CD4-positive, alpha-beta T cell (primary cell): ENCODE measurements around the gene PAPSS1. TPM values are rescaled to one million over a fixed set of nuclear protein-coding genes. Genes with fewer than 3 reads are reported as not detected.
"Not testable (repeated sequence)": the region's sequence is repeated elsewhere in the genome, so short reads cannot be mapped to it uniquely, and the experiment has no call there.

Experiments used
- ATAC-seq: fragments of 200-7000 bp; cut with Tn5 transposase; one replicate; pipeline ENCODE4 v1.10.0; 2022; ENCODE audit warnings: mild to moderate bottlenecking; ENCODE audit not compliant: poor library complexity
- CTCF ChIA-PET: fragments of 350-600 bp; sonication (Branson Sonifier 250); formaldehyde crosslinking; loops from one replicate; lab custom pipeline; 2021; ENCODE audit warnings: antibody characterized with exemption, inconsistent platforms; lab: Charles Lee
- POLR2A ChIA-PET: fragments of 350-600 bp; sonication (Branson Sonifier 250); formaldehyde crosslinking; loops from one replicate; lab custom pipeline; 2021; ENCODE audit warnings: antibody characterized with exemption, inconsistent platforms; lab: Charles Lee
- DNase-seq, 14 experiments: peaks; one replicate each; pipeline ENCODE4 v3.0.0-alpha.2; 2013 to 2020; ENCODE audit warnings: mixed read lengths in 2 of 14
- H3K27ac ChIP-seq, 2 donors: one replicate each; pipeline versions ENCODE4 v1.5.1 to v1.7.0; 2013; ENCODE audit warnings: low read length in 2 of 2, low read depth in 1 of 2, mild to moderate bottlenecking in 1 of 2
- H3K27me3 ChIP-seq, 2 experiments: 1 replicate in 1 of 2; 2 replicates in 1 of 2; pipeline versions ENCODE4 v1.6.1 to v1.7.0; 2013; ENCODE audit warnings: low read length in 2 of 2, control low read depth in 1 of 2, mild to moderate bottlenecking in 1 of 2, moderate library complexity in 1 of 2; ENCODE audit not compliant: insufficient read depth in 2 of 2, control insufficient read depth in 1 of 2
- H3K36me3 ChIP-seq: one replicate; pipeline ENCODE4 v1.6.1; 2013; ENCODE audit warnings: low read length, control low read depth; ENCODE audit not compliant: insufficient read depth
- H3K4me1 ChIP-seq: one replicate; pipeline ENCODE4 v1.6.1; 2013; ENCODE audit warnings: low read length, control low read depth; ENCODE audit not compliant: insufficient read depth
- H3K4me3 ChIP-seq: one replicate; pipeline ENCODE4 v1.5.1; 2013; ENCODE audit warnings: mild to moderate bottlenecking, low read length, moderate library complexity
- H3K9me3 ChIP-seq, 2 experiments: 1 replicate in 1 of 2; 2 replicates in 1 of 2; pipeline versions ENCODE4 v1.6.1 to v1.7.0; 2013; ENCODE audit warnings: low read length in 2 of 2, mild to moderate bottlenecking in 2 of 2, control low read depth in 1 of 2, moderate library complexity in 1 of 2; ENCODE audit not compliant: control insufficient read depth in 1 of 2, insufficient read depth in 1 of 2
- H3K27ac Mint-ChIP-seq: one replicate; pipeline ENCODE4 v1.8.0; 2020; ENCODE audit warnings: mixed read lengths
- H3K27me3 Mint-ChIP-seq: one replicate; pipeline ENCODE4 v1.8.0; 2021; ENCODE audit warnings: mixed read lengths
- H3K36me3 Mint-ChIP-seq: one replicate; pipeline ENCODE4 v1.8.0; 2021; ENCODE audit warnings: low read depth, mixed read lengths
- H3K4me1 Mint-ChIP-seq: one replicate; pipeline ENCODE4 v1.8.0; 2021; ENCODE audit warnings: low read depth, mixed read lengths
- H3K4me3 Mint-ChIP-seq: one replicate; pipeline ENCODE4 v1.8.0; 2020; ENCODE audit warnings: mild to moderate bottlenecking, mixed read lengths
- H3K9me3 Mint-ChIP-seq: one replicate; pipeline ENCODE4 v1.8.0; 2020; ENCODE audit warnings: mixed read lengths
- CTCF ChIP-seq: fragments of 200-600 bp; IDR thresholded peaks from one replicate; pipeline ENCODE4 v1.8.0; 2022; ENCODE audit warnings: antibody characterized with exemption, mild to moderate bottlenecking
- intact Hi-C, 2 experiments: fragments of 100-400 bp; cut with DNase I in 1 of 2; cut with micrococcal nuclease in 1 of 2; formaldehyde crosslinking; loops; one replicate each; pipeline versions ENCODE4 v1.15.1 to v1.9.0; 2023 to 2025; cut with DNase I, micrococcal nuclease
- total RNA-seq, 174 experiments: library from RNA in 2 of 174; stranded (reverse) in 2 of 174; gene quantifications; one replicate each; pipeline ENCODE4 v1.2.3 and lab custom pipeline; 2021 to 2026

The PAPSS1 gene
- total RNA-seq, 2 experiments from 2014 or later: 5.6 to 6.6 TPM

DNA sequence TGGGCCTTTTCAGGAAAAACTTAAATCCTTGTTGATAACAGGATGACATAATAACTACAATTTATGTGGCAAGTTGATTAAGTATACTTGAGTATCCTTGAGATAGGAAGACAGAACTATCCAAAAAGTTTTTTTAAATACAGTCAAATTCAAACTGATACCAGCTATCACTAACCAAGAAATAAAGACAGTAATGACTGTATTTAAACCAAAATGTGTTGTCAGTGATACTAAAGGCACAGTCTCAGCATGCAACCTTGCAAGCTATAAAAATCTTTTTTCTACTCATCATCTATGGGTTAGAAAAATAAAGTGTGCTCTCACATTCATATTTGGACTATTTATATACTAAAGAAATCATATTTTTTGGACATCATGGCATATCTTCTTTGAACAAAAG lies 64.7 kb downstream of the PAPSS1 start:
- ChIA-PET CTCF (no interaction called here), POLR2A (no interaction called here)
- ATAC-seq (no peak), DNase-seq (no peak)
- H3K27ac Mint-ChIP-seq: no peak overlapping the region
- no peak for TF ChIP-seq CTCF
- no peaks in the 10 kb centered on the region for H3K9me3 ChIP-seq
- intact Hi-C loops: no loop called here
- no peaks in the 10 kb centered on the region for H3K27me3 ChIP-seq
- no peak overlapping the region for H3K27ac ChIP-seq
- H3K36me3 Mint-ChIP-seq: peaks cover 92% of the 10 kb centered on the region
- H3K4me3 ChIP-seq: no peak overlapping the region
- H3K9me3 Mint-ChIP-seq: no peaks in the 10 kb centered on the region
- no peaks in the 10 kb centered on the region for H3K4me1 Mint-ChIP-seq
- no peaks in the 10 kb centered on the region for H3K27me3 Mint-ChIP-seq
- no peak overlapping the region for H3K4me3 Mint-ChIP-seq
- H3K36me3 ChIP-seq: peaks cover 20% of the 10 kb centered on the region
- no peaks in the 10 kb centered on the region for H3K4me1 ChIP-seq

- DNase-seq: no peak
- H3K36me3 Mint-ChIP-seq: peaks cover 92% of the 10 kb centered on the region
- H3K36me3 ChIP-seq: peaks cover 20% of the 10 kb centered on the region
- H3K9me3 Mint-ChIP-seq: no peaks in the 10 kb centered on the region
- H3K4me1 ChIP-seq: no peaks in the 10 kb centered on the region
- TF ChIP-seq CTCF: no peak
- ChIA-PET POLR2A (no interaction called here), CTCF (no interaction called here)
- no peak overlapping the region for H3K27ac ChIP-seq
- no peak for ATAC-seq
- H3K4me3 Mint-ChIP-seq: no peak overlapping the region
- H3K27ac Mint-ChIP-seq: no peak overlapping the region
- no peaks in the 10 kb centered on the region for H3K4me1 Mint-ChIP-seq
- no peaks in the 10 kb centered on the region for H3K27me3 Mint-ChIP-seq
- no peaks in the 10 kb centered on the region for H3K9me3 ChIP-seq
- H3K27me3 ChIP-seq: no peaks in the 10 kb centered on the region
- no peak overlapping the region for H3K4me3 ChIP-seq
- intact Hi-C loops: no loop called here
Observed at GRCh38 chr4:107654694-107655093, 65.3 kb downstream of the PAPSS1 start.

DNA sequence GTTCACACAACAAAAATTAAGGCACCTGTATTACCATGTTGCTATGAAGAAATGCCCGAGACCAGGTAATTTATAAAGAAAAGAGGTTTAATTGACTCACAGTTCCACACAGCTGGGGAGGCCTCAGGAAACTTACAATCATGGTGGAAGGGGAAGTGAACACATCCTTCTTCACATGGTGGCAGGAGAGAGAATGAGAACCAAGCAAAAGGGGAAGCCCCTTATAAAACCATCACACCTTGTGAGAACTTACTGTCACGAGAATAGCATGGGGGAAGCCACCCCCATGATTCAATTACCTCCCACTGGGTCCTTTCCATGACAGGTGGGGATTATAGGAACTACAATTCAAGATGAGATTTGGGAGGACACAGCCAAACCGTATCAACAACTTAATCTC lies 68.6 kb downstream of the PAPSS1 start:
- H3K36me3 Mint-ChIP-seq: peaks cover 88% of the 10 kb centered on the region
- H3K4me3 ChIP-seq, H3K4me3 Mint-ChIP-seq, POLR2A ChIA-PET, ATAC-seq, H3K27me3 ChIP-seq, DNase-seq, H3K27ac Mint-ChIP-seq, H3K4me1 Mint-ChIP-seq, H3K9me3 ChIP-seq, H3K4me1 ChIP-seq, CTCF ChIA-PET, H3K27ac ChIP-seq, intact Hi-C loops, H3K27me3 Mint-ChIP-seq, H3K9me3 Mint-ChIP-seq: not testable (repeated sequence)
- H3K36me3 ChIP-seq: peaks cover 20% of the 10 kb centered on the region

- Mint-ChIP-seq H3K36me3 (peaks cover 85% of the 10 kb centered on the region), H3K27ac (no peak overlapping the region), H3K4me3 (no peak overlapping the region), H3K9me3 (no peaks in the 10 kb centered on the region), H3K27me3 (no peaks in the 10 kb centered on the region), H3K4me1 (no peaks in the 10 kb centered on the region)
- no peak for ATAC-seq
- Histone ChIP-seq H3K36me3 (peaks cover 20% of the 10 kb centered on the region), H3K4me1 (no peaks in the 10 kb centered on the region), H3K4me3 (no peak overlapping the region), H3K27me3 (no peaks in the 10 kb centered on the region), H3K27ac (no peak overlapping the region), H3K9me3 (no peaks in the 10 kb centered on the region)
- no peak for DNase-seq
- CTCF ChIA-PET: no interaction called here
- intact Hi-C loops: no loop called here
- TF ChIP-seq CTCF: no peak
- POLR2A ChIA-PET: no interaction called here
Observed at GRCh38 chr4:107650251-107650650, 69.8 kb downstream of the PAPSS1 start.
